ENCODE measurements around the gene LIPA.

DNA sequence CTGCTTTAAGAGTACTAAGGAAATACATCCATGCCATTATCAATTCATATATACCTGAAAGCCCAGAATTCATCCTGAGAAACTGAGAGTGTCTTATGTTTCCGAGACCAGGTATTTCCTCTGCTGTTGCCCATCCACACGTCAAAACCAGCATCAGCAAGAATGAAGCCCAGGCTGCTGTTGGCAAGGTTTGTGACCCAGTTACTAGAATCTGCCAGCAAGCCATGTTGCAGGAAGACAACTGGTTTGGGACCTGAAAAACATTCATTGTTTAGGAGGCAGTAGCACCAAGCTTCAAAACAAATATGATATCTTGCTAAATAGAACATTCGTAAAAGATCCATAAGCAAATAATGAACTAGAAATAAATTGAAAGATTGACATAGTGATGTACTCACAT is 23.4 kb downstream of the LIPA start:
- TF ChIP-seq POLR2A (IDR thresholded peaks at IDR 0.05; ENCODE audit: low read depth, low read length) (no peak), POLR2AphosphoS5 (IDR thresholded peaks at IDR 0.05; ENCODE audit: low read depth, low read length) (no peak), TAF1 (IDR thresholded peaks at IDR 0.05; ENCODE audit: low read depth, low read length) (no peak), SPI1 (IDR thresholded peaks at IDR 0.05; ENCODE audit: low read depth, low read length) (no peak)
